ENCODE data around the gene C2orf78. TPM values are rescaled to one million over a fixed set of nuclear protein-coding genes. Genes with fewer than 3 reads are reported as not detected.

C2orf78 gene
- total RNA-seq, 1 donor from 2014 or later = not detected

- TF ChIP-seq, protein P1, sequence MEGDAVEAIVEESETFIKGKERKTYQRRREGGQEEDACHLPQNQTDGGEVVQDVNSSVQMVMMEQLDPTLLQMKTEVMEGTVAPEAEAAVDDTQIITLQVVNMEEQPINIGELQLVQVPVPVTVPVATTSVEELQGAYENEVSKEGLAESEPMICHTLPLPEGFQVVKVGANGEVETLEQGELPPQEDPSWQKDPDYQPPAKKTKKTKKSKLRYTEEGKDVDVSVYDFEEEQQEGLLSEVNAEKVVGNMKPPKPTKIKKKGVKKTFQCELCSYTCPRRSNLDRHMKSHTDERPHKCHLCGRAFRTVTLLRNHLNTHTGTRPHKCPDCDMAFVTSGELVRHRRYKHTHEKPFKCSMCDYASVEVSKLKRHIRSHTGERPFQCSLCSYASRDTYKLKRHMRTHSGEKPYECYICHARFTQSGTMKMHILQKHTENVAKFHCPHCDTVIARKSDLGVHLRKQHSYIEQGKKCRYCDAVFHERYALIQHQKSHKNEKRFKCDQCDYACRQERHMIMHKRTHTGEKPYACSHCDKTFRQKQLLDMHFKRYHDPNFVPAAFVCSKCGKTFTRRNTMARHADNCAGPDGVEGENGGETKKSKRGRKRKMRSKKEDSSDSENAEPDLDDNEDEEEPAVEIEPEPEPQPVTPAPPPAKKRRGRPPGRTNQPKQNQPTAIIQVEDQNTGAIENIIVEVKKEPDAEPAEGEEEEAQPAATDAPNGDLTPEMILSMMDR (IDR thresholded peaks at IDR 0.05) = no peak
- no peaks in the 10 kb centered on the region for H3K9me3 Mint-ChIP-seq (ENCODE audit: unreplicated experiment)
- no peak for DNase-seq (ENCODE audit: extremely low spot score, unreplicated experiment)
- no peak overlapping the region for H3K27ac Mint-ChIP-seq (ENCODE audit: unreplicated experiment)
- H3K36me3 Mint-ChIP-seq (ENCODE audit: unreplicated experiment) = peaks cover 26% of the 10 kb centered on the region
- peaks cover 16% of the 10 kb centered on the region for H3K4me1 Mint-ChIP-seq (ENCODE audit: unreplicated experiment)
- no peaks in the 10 kb centered on the region for H3K27me3 Mint-ChIP-seq (ENCODE audit: unreplicated experiment)
- H3K4me3 Mint-ChIP-seq (ENCODE audit: unreplicated experiment) = no peak overlapping the region
Measured at GRCh38 chr2:73841912-73842738, 58.1 kb downstream of the C2orf78 start.

DNA sequence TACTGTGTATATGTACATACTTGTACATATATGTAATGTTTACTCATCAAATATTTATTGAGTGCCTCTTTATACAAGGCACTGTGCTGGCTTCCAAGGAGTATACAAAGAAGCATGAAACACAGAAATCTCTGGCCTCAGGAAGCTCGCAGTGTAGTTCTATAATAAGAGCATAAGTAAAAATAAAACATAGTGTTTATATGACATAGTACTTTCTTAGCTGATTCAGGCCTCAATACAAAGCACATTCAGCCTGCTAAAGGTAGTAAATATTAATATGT is 58.7 kb downstream of the C2orf78 start:
- no peak overlapping the region for H3K27ac Mint-ChIP-seq (ENCODE audit: unreplicated experiment)
- H3K4me3 Mint-ChIP-seq (ENCODE audit: unreplicated experiment) = no peak overlapping the region
- DNase-seq (ENCODE audit: extremely low spot score, unreplicated experiment) = no peak
- H3K9me3 Mint-ChIP-seq (ENCODE audit: unreplicated experiment) = no peaks in the 10 kb centered on the region
- H3K36me3 Mint-ChIP-seq (ENCODE audit: unreplicated experiment) = peaks cover 29% of the 10 kb centered on the region
- H3K4me1 Mint-ChIP-seq (ENCODE audit: unreplicated experiment) = peaks cover 21% of the 10 kb centered on the region
- TF ChIP-seq, protein P1 (IDR thresholded peaks at IDR 0.05) = no peak
- no peaks in the 10 kb centered on the region for H3K27me3 Mint-ChIP-seq (ENCODE audit: unreplicated experiment)

GRCh38 chr2:73844087-73844486 is 60.1 kb downstream of the C2orf78 start:
- peaks cover 25% of the 10 kb centered on the region for H3K4me1 Mint-ChIP-seq (ENCODE audit: unreplicated experiment)
- no peaks in the 10 kb centered on the region for H3K27me3 Mint-ChIP-seq (ENCODE audit: unreplicated experiment)
- TF ChIP-seq, protein P1 (IDR thresholded peaks at IDR 0.05) = no peak
- peaks cover 31% of the 10 kb centered on the region for H3K36me3 Mint-ChIP-seq (ENCODE audit: unreplicated experiment)
- no peak for DNase-seq (ENCODE audit: extremely low spot score, unreplicated experiment)
- H3K9me3 Mint-ChIP-seq (ENCODE audit: unreplicated experiment) = no peaks in the 10 kb centered on the region
- H3K27ac Mint-ChIP-seq (ENCODE audit: unreplicated experiment) = no peak overlapping the region
- H3K4me3 Mint-ChIP-seq (ENCODE audit: unreplicated experiment) = no peak overlapping the region

DNA sequence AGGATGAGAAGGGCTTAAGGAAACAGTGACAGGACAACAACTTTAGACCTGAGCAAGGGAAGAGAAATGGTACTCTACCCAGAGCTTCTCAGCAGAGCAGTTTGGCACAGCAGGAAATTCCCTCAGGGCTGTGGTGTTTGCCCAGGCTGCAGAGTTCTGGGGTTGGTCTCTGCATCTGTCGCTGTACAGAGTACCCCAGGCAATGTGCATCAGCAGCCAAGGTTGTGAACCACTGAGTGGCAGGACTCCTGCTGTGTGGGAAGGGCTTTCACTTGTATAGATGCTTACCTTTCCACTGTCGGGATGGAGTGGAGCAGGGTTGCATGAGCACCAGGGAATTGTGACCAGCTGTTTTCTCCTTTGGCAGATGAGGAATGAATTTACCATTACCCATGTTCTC is 66.0 kb downstream of the C2orf78 start:
- Mint-ChIP-seq H3K27me3 (ENCODE audit: unreplicated experiment) (no peaks in the 10 kb centered on the region), H3K36me3 (ENCODE audit: unreplicated experiment) (peaks cover 31% of the 10 kb centered on the region), H3K4me3 (ENCODE audit: unreplicated experiment) (no peak overlapping the region), H3K9me3 (ENCODE audit: unreplicated experiment) (no peaks in the 10 kb centered on the region), H3K4me1 (ENCODE audit: unreplicated experiment) (peaks cover 43% of the 10 kb centered on the region), H3K27ac (ENCODE audit: unreplicated experiment) (peak overlapping the region; percentile 89)
- DNase-seq (ENCODE audit: extremely low spot score, unreplicated experiment) = no peak
- TF ChIP-seq, protein P1 (IDR thresholded peaks at IDR 0.05) = no peak

- Mint-ChIP-seq H3K27me3 (ENCODE audit: unreplicated experiment) (no peaks in the 10 kb centered on the region), H3K4me3 (ENCODE audit: unreplicated experiment) (no peak overlapping the region), H3K9me3 (ENCODE audit: unreplicated experiment) (no peaks in the 10 kb centered on the region), H3K36me3 (ENCODE audit: unreplicated experiment) (peaks cover 34% of the 10 kb centered on the region), H3K4me1 (ENCODE audit: unreplicated experiment) (peaks cover 43% of the 10 kb centered on the region), H3K27ac (ENCODE audit: unreplicated experiment) (no peak overlapping the region)
- no peak for DNase-seq (ENCODE audit: extremely low spot score, unreplicated experiment)
- TF ChIP-seq, protein P1 (IDR thresholded peaks at IDR 0.05) = no peak
Measured at GRCh38 chr2:73851274-73851673, 67.3 kb downstream of the C2orf78 start.

All from osteocyte (in vitro differentiated cells).